Stromal cell of bone marrow (primary cell): Measurements from ENCODE around the gene B3GAT3.
"Not testable (repeated sequence)": the region's sequence is repeated elsewhere in the genome, so short reads cannot be mapped to it uniquely, and the experiment has no call there.

Source experiments
- DNase-seq: peaks from one replicate; pipeline ENCODE4 v3.0.0-alpha.2; 2012; ENCODE audit warnings: low read depth

Gene B3GAT3

DNA sequence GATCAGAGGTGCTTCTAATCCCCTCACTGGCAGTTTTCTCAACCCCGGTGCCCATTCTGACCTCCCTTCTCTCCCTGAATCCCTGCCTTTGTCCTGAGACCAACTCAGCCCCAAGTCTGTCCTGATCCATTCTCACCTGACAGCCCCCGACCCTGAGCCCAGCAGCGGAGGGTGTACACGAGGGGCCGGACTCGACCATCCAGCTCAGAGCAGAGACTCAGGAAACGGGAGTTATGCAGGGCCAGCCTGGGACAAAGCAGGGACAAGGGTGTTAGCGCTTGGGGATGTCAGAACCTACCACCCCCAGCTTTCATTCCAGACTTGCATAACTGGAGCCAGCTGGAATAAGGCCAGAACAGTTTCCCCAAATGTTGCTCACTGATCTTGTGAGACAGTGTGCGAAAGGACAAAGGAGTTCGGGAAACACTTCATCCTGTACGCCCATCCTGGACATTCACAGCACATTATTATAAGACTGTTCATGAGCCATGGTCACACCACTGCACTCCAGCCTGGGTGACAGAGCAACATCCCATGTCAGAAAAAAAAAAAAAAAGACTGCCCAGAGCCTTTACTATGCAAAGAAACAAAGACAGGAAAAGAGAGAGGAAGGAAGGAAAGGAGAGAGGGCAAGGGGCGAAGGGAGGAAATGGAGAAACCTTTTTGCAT, 44.6 kb downstream of the B3GAT3 start:
- DNase-seq: no peak

- no peak for DNase-seq
These were observed 45.9 kb downstream of the B3GAT3 start for GRCh38 chr11:62575837-62576236.

GRCh38 chr11:62575156-62575555, 46.6 kb downstream of the B3GAT3 start:
- DNase-seq: no peak

- DNase-seq: no peak
These were observed 47.3 kb downstream of the B3GAT3 start for GRCh38 chr11:62574363-62575071.

DNA sequence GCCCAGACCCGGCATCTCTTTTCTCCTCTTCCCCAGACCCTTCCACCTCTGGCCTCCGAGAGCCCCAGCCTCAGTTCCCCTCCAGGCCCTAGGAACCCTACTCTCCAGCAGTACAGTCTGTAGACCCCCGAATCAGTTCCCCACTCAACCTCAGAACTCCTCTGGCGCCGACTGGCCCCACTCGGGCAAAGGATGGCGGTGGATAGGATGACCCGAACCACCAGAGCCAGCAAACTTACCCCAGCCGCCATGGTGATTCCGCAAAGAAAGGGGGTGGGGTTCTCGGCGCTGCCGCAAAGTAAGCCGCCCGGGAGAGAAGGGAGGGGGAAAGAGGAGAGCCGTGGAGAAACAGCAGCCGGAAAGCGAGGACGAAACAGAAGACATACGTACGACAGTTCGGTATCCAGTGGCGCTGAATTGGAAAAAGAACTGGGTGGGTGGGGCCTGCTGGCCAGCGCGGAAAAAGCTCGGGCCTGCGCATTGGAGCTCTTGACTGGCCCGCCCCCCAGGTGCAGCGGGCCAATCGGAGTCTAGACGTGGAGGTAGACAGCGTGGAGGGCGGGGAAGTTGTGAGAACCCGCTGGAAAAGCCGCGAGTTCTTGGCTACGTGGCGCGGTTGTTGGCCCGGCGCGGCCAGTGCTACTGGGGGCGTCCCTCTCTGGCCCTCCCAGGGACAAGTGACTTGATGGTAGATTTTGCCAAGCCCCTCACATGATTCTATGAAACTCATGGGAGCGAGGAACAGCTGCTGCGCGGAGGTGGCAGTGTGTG, 48.0 kb downstream of the B3GAT3 start, which contains the start of gene EEF1G:
TSS of gene EEF1G (minus strand) at position 300 of the 771 bp plus-strand sequence. CDS start at position 251, 49 bp downstream.
- peak; percentile 100 for DNase-seq

DNA sequence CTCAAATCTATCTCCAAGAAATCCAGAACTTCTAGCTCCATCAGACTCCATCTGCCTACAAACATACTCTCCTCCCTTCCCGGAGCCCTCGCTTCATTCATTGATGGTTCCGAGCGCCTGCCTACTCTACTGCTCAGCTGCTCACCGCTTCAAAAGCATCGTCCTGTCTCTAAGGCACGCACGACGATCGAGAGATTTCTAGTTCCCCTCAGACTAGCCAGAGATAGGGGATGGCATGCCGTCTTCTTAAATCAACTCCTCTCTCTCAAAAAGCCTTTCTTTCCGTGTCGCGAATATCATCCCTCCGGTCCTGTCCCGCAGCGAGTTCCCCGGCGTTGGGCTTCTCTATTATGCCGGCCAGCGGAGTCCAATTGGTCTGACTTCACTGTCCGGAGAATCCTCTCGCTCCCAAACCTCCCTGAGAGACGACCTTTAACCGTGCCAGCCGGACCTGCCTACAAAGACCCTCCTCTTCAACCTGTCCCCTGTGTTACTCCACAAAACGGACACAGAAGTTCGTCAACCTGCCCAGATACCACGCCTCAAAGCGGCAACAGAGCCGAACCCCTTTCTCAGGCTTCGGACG, 48.7 kb downstream of the B3GAT3 start:
- no peak for DNase-seq

GRCh38 chr11:62572431-62572830, 49.4 kb downstream of the B3GAT3 start:
- no peak for DNase-seq

DNA sequence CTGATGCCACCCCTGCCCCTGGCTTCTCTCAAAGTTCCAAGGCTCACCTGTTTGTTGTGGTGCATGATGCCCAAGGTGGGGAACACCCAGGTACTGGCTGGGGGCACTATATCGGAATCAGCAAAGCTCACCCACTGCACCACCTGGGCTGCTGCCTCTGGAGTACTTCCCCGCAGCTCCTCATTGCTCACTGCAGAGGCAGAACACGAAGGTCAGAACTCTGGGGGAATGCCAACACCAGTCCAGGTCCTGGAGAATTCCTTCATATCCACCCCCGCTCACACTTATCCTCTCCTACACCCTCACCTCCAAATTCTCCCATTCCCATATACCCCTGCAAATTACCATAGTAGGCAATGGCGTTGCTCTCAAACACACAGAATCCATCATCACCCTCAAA, 50.3 kb downstream of the B3GAT3 start:
- DNase-seq: not testable (repeated sequence)

DNA sequence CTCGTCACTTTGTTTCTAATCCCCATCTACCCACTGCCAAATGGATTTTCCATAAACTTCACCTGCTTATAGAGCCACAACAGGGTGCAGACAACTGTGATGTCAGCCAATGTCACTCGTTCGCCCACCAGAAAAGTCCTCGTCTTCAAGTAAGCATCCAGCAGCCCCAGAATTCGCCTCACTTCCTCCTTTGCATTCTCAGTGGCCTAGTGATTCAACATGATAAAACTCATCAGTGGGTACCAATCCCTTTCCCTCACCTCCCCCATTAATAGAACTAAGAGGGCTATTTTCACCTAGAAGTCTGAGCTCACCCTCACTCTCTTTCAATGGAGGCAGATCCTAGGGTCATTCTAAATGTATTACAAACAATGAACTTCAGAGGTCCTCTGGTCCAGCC, 50.9 kb downstream of the B3GAT3 start:
- DNase-seq: not testable (repeated sequence)

DNA sequence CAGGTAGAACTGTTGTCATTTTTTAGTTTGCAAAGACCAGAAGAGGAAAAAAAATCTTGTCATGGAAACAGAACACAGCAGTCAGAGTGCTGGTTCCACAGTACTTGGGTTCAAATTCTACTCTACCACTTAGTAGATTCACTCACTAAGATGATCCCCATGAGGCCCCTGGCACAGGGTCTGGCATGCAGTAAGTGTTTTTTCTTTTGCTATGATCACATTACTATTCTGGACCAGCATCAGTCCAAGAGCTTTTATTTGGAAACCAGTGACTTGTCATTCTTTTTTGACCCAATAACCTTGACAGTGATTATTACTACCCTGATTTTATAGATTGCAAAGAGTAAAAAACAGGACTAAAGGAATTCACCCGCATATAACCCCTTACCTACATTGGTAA, 52.2 kb downstream of the B3GAT3 start:
- DNase-seq: no peak

GRCh38 chr11:62567018-62567633, 54.7 kb downstream of the B3GAT3 start:
- DNase-seq: no peak

DNA sequence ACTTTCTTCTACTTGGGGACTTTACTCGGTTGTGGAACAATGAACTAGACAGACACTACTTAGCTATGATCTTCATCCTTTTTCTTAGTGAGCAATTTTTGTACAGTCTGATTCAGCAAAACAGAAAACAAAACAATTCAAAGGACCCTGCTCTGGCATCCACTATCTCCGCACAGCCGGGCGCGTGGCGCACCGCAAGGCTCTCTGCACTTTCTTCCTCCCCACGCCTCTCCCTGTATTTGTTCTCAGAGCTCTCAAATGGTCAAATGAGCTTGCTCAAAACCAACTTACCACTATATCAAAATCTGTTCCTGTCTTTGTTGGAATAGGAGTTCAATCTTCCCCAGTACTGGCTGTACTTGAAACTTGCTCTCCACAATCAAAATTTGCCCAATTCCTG, 55.5 kb downstream of the B3GAT3 start:
- no peak for DNase-seq
